GM23338 (cell line): ENCODE measurements around the gene NFIA. TPM values are rescaled to one million over a fixed set of nuclear protein-coding genes. Genes with fewer than 3 reads are reported as not detected.

Source experiments
- ATAC-seq: fragments of 200-7000 bp; cut with Tn5 transposase; 3 replicates; pipeline ENCODE4 v1.9.1; 2020
- DNase-seq: peaks from one replicate; pipeline ENCODE4 v3.0.0-alpha.2; 2015; ENCODE audit warnings: low spot score
- H2AFZ ChIP-seq: fragments of 200-600 bp; sonication (generic); 2 replicates; pipeline ENCODE4 v1.8.0; 2016; ENCODE audit warnings: antibody characterized with exemption, mild to moderate bottlenecking, moderate library complexity
- H3F3A ChIP-seq: fragments of 200-600 bp; sonication (generic); replicated peaks from 2 replicates; pipeline ENCODE4 v1.8.0; 2017; ENCODE audit warnings: antibody characterized with exemption, mixed run types, low read depth
- H3K27ac ChIP-seq: fragments of 200-600 bp; sonication (generic); 2 replicates; pipeline ENCODE4 v1.6.1; 2016; ENCODE audit warnings: low read depth
- H3K27me3 ChIP-seq: fragments of 200-600 bp; sonication (generic); 2 replicates; pipeline ENCODE4 v1.8.0; 2016; ENCODE audit warnings: mild to moderate bottlenecking, mixed run types, moderate library complexity; ENCODE audit not compliant: insufficient read depth
- H3K36me3 ChIP-seq: fragments of 200-600 bp; sonication (generic); 2 replicates; pipeline ENCODE4 v1.8.0; 2016; ENCODE audit warnings: mild to moderate bottlenecking; ENCODE audit not compliant: insufficient read depth
- H3K4me1 ChIP-seq: fragments of 200-600 bp; sonication (generic); 2 replicates; pipeline ENCODE4 v1.8.0; 2016; ENCODE audit warnings: mild to moderate bottlenecking, moderate library complexity; ENCODE audit not compliant: insufficient read depth
- H3K4me2 ChIP-seq: fragments of 200-600 bp; sonication (generic); 2 replicates; pipeline ENCODE4 v1.7.1; 2017; ENCODE audit warnings: mixed run types
- H3K4me3 ChIP-seq: fragments of 200-600 bp; sonication (generic); 2 replicates; pipeline ENCODE4 v1.6.1; 2016; ENCODE audit warnings: mixed run types
- H3K79me2 ChIP-seq: fragments of 200-600 bp; sonication (generic); replicated peaks from 2 replicates; pipeline ENCODE4 v1.8.0; 2017; ENCODE audit warnings: mild to moderate bottlenecking; ENCODE audit not compliant: insufficient read depth
- H3K9me2 ChIP-seq: fragments of 200-600 bp; sonication (generic); 2 replicates; pipeline ENCODE4 v1.8.0; 2017; ENCODE audit not compliant: insufficient read depth
- H4K20me1 ChIP-seq: fragments of 200-600 bp; sonication (generic); replicated peaks from 2 replicates; pipeline ENCODE4 v1.8.0; 2017; ENCODE audit warnings: mild to moderate bottlenecking; ENCODE audit not compliant: insufficient read depth
- H3K27ac Mint-ChIP-seq: 2 replicates; pipeline ENCODE4 v1.8.0; 2020; ENCODE audit warnings: inconsistent platforms, mild to moderate bottlenecking, moderate library complexity, mixed read lengths
- H3K27me3 Mint-ChIP-seq: 3 replicates; pipeline ENCODE4 v1.8.0; 2022; ENCODE audit warnings: low read depth, mild to moderate bottlenecking, moderate library complexity, mixed read lengths, inconsistent platforms; ENCODE audit not compliant: insufficient read depth, poor library complexity
- H3K36me3 Mint-ChIP-seq: 3 replicates; pipeline ENCODE4 v1.8.0; 2021; ENCODE audit warnings: low read depth, mild to moderate bottlenecking, inconsistent platforms, moderate library complexity, mixed read lengths
- H3K4me1 Mint-ChIP-seq: 3 replicates; pipeline ENCODE4 v1.8.0; 2020; ENCODE audit warnings: mild to moderate bottlenecking, inconsistent platforms, mixed read lengths
- H3K4me3 Mint-ChIP-seq: 3 replicates; pipeline ENCODE4 v1.8.0; 2021; ENCODE audit warnings: moderate library complexity, mild to moderate bottlenecking, inconsistent platforms, mixed read lengths
- H3K9me3 Mint-ChIP-seq: 3 replicates; pipeline ENCODE4 v1.8.0; 2020; ENCODE audit warnings: moderate library complexity, mild to moderate bottlenecking, inconsistent platforms, mixed read lengths
- CREB1 ChIP-seq: fragments of 250-450 bp; sonication (Bioruptor Pico); IDR thresholded peaks from 2 replicates; pipeline ENCODE4 v1.5.0; 2020; ENCODE audit warnings: low read depth, mild to moderate bottlenecking, moderate library complexity
- EZH2 ChIP-seq: fragments of 200-600 bp; sonication (generic); IDR thresholded peaks from one replicate; pipeline ENCODE4 v1.8.0; 2017; ENCODE audit warnings: antibody characterized with exemption, mild to moderate bottlenecking, low read depth; ENCODE audit not compliant: unreplicated experiment
- EZH2phosphoT487 ChIP-seq: fragments of 200-600 bp; sonication (generic); IDR thresholded peaks from one replicate; pipeline ENCODE4 v1.8.1; 2018; ENCODE audit warnings: antibody characterized with exemption; ENCODE audit not compliant: unreplicated experiment
- JUNB ChIP-seq: IDR thresholded peaks from one replicate; pipeline ENCODE4 v1.6.1; 2016; ENCODE audit warnings: antibody characterized with exemption; ENCODE audit not compliant: unreplicated experiment
- NANOG ChIP-seq: IDR thresholded peaks from 2 replicates; pipeline ENCODE4 v1.6.1; 2016; ENCODE audit warnings: antibody characterized with exemption, borderline replicate concordance
- POLR2AphosphoS5 ChIP-seq: IDR thresholded peaks from 2 replicates; pipeline ENCODE4 v1.6.1; 2016; ENCODE audit warnings: antibody characterized with exemption, low read depth
- STAT1 ChIP-seq: IDR thresholded peaks from one replicate; pipeline ENCODE4 v1.6.1; 2016; ENCODE audit warnings: antibody characterized with exemption; ENCODE audit not compliant: unreplicated experiment
- ZNF114 ChIP-seq: fragments of 250-450 bp; sonication (Bioruptor Pico); IDR thresholded peaks from 2 replicates; pipeline ENCODE4 v1.5.0; 2020; ENCODE audit warnings: mild to moderate bottlenecking, moderate library complexity
- polyA plus RNA-seq: library from polyadenylated mRNA; unstranded; fragments of >200 nt; fragmentation: Nextera tagmentation; extraction: Ambion mirVana; gene quantifications from 2 replicates; pipeline ENCODE4 v1.2.1, GENCODE V29; 2016
- total RNA-seq: library from RNA; depleted of rRNA; stranded (reverse); fragments of >200 nt; shearing (Covaris generic); gene quantifications from 2 replicates; pipeline ENCODE4 v1.2.3, GENCODE V29; 2014
- TF ChIP-seq, protein P1 (sequence below): IDR thresholded peaks from 2 replicates; pipeline ENCODE4 v1.6.1; 2016; ENCODE audit warnings: antibody characterized with exemption
- TF ChIP-seq, protein P2 (sequence below): IDR thresholded peaks from one replicate; pipeline ENCODE4 v1.6.1; 2018; ENCODE audit warnings: antibody characterized with exemption; ENCODE audit not compliant: unreplicated experiment
- TF ChIP-seq, protein P3 (sequence below): fragments of 250-450 bp; sonication (Bioruptor Pico); IDR thresholded peaks from 2 replicates; pipeline ENCODE4 v1.5.0; 2020; ENCODE audit warnings: mild to moderate bottlenecking, moderate library complexity
- TF ChIP-seq, protein P4 (sequence below), 2 experiments: fragments of 200-600 bp in 1 of 2; sonication (generic) in 1 of 2; conservative IDR thresholded peaks; 2 replicates each; pipeline versions ENCODE4 v1.5.1 to v1.6.1; 2016 to 2017; ENCODE audit warnings: antibody characterized with exemption in 2 of 2, low read depth in 2 of 2, mild to moderate bottlenecking in 2 of 2, moderate library complexity in 1 of 2

NFIA gene
- total and polyA plus RNA-seq, 2 experiments from 2014 or later, result 0.97 to 2.3 TPM

DNA sequence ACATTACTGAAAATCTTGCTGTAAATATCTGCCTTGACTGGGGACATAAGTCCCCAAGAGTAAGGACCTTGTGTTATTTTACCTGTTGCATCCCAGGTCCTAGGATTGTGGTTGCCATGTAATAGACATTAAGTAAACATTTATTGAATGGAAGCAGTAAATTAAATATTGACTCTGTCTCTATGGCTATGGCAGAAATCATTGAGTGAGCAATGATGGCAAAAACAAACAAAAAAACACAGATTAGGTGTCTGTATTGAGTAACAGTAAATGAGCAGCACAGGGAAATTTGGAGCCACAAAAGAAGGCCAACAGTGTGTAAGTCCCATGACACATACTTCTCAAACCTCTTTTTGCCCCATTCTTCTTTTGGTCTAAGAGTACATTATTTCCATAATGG is 240.4 kb downstream of the NFIA start:
- Histone ChIP-seq H3F3A (no peaks in the 10 kb centered on the region), H3K79me2 (no peaks in the 10 kb centered on the region), H2AFZ (no peak overlapping the region), H3K4me1 (peaks cover 23% of the 10 kb centered on the region; the same call in 1 of the 2 replicates), H3K4me3 (no peak overlapping the region), H3K27ac (no peak overlapping the region), H4K20me1 (no peaks in the 10 kb centered on the region), H3K4me2 (no peak overlapping the region), H3K36me3 (no peaks in the 10 kb centered on the region), H3K27me3 (no peaks in the 10 kb centered on the region), H3K9me2 (no peaks in the 10 kb centered on the region)
- Mint-ChIP-seq H3K4me1 (peaks cover 18% of the 10 kb centered on the region; the same call in 2 of the 3 replicates), H3K36me3 (no peaks in the 10 kb centered on the region), H3K27ac (no peak overlapping the region), H3K27me3 (peaks cover 4% of the 10 kb centered on the region), H3K4me3 (no peak overlapping the region), H3K9me3 (no peaks in the 10 kb centered on the region)
- ATAC-seq (no peak), DNase-seq (no peak)
- TF ChIP-seq CREB1 (CRISPR knock-in tag), result no peak
- TF ChIP-seq EZH2phosphoT487, result no peak
- no peak for TF ChIP-seq ZNF114 (CRISPR knock-in tag)
- TF ChIP-seq, protein P1, sequence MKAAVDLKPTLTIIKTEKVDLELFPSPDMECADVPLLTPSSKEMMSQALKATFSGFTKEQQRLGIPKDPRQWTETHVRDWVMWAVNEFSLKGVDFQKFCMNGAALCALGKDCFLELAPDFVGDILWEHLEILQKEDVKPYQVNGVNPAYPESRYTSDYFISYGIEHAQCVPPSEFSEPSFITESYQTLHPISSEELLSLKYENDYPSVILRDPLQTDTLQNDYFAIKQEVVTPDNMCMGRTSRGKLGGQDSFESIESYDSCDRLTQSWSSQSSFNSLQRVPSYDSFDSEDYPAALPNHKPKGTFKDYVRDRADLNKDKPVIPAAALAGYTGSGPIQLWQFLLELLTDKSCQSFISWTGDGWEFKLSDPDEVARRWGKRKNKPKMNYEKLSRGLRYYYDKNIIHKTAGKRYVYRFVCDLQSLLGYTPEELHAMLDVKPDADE, result no peak
- TF ChIP-seq, protein P2, sequence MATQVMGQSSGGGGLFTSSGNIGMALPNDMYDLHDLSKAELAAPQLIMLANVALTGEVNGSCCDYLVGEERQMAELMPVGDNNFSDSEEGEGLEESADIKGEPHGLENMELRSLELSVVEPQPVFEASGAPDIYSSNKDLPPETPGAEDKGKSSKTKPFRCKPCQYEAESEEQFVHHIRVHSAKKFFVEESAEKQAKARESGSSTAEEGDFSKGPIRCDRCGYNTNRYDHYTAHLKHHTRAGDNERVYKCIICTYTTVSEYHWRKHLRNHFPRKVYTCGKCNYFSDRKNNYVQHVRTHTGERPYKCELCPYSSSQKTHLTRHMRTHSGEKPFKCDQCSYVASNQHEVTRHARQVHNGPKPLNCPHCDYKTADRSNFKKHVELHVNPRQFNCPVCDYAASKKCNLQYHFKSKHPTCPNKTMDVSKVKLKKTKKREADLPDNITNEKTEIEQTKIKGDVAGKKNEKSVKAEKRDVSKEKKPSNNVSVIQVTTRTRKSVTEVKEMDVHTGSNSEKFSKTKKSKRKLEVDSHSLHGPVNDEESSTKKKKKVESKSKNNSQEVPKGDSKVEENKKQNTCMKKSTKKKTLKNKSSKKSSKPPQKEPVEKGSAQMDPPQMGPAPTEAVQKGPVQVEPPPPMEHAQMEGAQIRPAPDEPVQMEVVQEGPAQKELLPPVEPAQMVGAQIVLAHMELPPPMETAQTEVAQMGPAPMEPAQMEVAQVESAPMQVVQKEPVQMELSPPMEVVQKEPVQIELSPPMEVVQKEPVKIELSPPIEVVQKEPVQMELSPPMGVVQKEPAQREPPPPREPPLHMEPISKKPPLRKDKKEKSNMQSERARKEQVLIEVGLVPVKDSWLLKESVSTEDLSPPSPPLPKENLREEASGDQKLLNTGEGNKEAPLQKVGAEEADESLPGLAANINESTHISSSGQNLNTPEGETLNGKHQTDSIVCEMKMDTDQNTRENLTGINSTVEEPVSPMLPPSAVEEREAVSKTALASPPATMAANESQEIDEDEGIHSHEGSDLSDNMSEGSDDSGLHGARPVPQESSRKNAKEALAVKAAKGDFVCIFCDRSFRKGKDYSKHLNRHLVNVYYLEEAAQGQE, result no peak
- TF ChIP-seq EZH2, result no peak
- TF ChIP-seq JUNB, result no peak
- TF ChIP-seq NANOG, result no peak
- TF ChIP-seq POLR2AphosphoS5, result no peak
- TF ChIP-seq STAT1, result no peak
- TF ChIP-seq, protein P3, sequence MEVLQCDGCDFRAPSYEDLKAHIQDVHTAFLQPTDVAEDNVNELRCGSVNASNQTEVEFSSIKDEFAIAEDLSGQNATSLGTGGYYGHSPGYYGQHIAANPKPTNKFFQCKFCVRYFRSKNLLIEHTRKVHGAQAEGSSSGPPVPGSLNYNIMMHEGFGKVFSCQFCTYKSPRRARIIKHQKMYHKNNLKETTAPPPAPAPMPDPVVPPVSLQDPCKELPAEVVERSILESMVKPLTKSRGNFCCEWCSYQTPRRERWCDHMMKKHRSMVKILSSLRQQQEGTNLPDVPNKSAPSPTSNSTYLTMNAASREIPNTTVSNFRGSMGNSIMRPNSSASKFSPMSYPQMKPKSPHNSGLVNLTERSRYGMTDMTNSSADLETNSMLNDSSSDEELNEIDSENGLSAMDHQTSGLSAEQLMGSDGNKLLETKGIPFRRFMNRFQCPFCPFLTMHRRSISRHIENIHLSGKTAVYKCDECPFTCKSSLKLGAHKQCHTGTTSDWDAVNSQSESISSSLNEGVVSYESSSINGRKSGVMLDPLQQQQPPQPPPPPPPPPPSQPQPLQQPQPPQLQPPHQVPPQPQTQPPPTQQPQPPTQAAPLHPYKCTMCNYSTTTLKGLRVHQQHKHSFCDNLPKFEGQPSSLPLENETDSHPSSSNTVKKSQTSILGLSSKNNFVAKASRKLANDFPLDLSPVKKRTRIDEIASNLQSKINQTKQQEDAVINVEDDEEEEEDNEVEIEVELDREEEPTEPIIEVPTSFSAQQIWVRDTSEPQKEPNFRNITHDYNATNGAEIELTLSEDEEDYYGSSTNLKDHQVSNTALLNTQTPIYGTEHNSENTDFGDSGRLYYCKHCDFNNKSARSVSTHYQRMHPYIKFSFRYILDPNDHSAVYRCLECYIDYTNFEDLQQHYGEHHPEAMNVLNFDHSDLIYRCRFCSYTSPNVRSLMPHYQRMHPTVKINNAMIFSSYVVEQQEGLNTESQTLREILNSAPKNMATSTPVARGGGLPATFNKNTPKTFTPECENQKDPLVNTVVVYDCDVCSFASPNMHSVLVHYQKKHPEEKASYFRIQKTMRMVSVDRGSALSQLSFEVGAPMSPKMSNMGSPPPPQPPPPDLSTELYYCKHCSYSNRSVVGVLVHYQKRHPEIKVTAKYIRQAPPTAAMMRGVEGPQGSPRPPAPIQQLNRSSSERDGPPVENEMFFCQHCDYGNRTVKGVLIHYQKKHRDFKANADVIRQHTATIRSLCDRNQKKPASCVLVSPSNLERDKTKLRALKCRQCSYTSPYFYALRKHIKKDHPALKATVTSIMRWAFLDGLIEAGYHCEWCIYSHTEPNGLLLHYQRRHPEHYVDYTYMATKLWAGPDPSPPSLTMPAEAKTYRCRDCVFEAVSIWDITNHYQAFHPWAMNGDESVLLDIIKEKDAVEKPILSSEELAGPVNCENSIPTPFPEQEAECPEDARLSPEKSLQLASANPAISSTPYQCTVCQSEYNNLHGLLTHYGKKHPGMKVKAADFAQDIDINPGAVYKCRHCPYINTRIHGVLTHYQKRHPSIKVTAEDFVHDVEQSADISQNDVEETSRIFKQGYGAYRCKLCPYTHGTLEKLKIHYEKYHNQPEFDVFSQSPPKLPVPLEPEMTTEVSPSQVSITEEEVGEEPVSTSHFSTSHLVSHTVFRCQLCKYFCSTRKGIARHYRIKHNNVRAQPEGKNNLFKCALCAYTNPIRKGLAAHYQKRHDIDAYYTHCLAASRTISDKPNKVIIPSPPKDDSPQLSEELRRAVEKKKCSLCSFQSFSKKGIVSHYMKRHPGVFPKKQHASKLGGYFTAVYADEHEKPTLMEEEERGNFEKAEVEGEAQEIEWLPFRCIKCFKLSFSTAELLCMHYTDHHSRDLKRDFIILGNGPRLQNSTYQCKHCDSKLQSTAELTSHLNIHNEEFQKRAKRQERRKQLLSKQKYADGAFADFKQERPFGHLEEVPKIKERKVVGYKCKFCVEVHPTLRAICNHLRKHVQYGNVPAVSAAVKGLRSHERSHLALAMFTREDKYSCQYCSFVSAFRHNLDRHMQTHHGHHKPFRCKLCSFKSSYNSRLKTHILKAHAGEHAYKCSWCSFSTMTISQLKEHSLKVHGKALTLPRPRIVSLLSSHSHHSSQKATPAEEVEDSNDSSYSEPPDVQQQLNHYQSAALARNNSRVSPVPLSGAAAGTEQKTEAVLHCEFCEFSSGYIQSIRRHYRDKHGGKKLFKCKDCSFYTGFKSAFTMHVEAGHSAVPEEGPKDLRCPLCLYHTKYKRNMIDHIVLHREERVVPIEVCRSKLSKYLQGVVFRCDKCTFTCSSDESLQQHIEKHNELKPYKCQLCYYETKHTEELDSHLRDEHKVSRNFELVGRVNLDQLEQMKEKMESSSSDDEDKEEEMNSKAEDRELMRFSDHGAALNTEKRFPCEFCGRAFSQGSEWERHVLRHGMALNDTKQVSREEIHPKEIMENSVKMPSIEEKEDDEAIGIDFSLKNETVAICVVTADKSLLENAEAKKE, result no peak
- TF ChIP-seq, protein P4, sequence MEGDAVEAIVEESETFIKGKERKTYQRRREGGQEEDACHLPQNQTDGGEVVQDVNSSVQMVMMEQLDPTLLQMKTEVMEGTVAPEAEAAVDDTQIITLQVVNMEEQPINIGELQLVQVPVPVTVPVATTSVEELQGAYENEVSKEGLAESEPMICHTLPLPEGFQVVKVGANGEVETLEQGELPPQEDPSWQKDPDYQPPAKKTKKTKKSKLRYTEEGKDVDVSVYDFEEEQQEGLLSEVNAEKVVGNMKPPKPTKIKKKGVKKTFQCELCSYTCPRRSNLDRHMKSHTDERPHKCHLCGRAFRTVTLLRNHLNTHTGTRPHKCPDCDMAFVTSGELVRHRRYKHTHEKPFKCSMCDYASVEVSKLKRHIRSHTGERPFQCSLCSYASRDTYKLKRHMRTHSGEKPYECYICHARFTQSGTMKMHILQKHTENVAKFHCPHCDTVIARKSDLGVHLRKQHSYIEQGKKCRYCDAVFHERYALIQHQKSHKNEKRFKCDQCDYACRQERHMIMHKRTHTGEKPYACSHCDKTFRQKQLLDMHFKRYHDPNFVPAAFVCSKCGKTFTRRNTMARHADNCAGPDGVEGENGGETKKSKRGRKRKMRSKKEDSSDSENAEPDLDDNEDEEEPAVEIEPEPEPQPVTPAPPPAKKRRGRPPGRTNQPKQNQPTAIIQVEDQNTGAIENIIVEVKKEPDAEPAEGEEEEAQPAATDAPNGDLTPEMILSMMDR (conservative IDR thresholded peaks at IDR 0.05; ENCODE audit: low read depth in 2 of 2), result no peak
